Heart left ventricle (tissue), 16 donors: ENCODE results near the gene CADPS2. TPM values are rescaled to one million over a fixed set of nuclear protein-coding genes. Genes with fewer than 3 reads are reported as not detected.

Experiments
- ATAC-seq, 4 donors: fragments of 200-7000 bp; cut with Tn5 transposase; one replicate each; pipeline ENCODE4 v1.9.1; 2020 to 2022; ENCODE audit warnings: moderate library complexity in 4 of 4, mild to moderate bottlenecking in 3 of 4, moderate number of reproducible peaks in 1 of 4
- DNase-seq, 5 donors: peaks; one replicate each; pipeline ENCODE4 v3.0.0-alpha.2; 2020
- H3K27ac ChIP-seq, 12 donors: fragments of 200-600 bp; sonication (generic) in 4 of 12; one replicate each; pipeline versions ENCODE4 v1.5.0 to v1.8.0; 2016 to 2022; ENCODE audit warnings: mild to moderate bottlenecking in 2 of 12
- H3K27me3 ChIP-seq, 9 donors: fragments of 200-600 bp; sonication (generic) in 2 of 9; one replicate each; pipeline versions ENCODE4 v1.5.1 to v1.8.0; 2016 to 2022; ENCODE audit warnings: mild to moderate bottlenecking in 3 of 9
- H3K36me3 ChIP-seq, 9 donors: fragments of 200-600 bp; sonication (generic) in 2 of 9; one replicate each; pipeline versions ENCODE4 v1.5.0 to v1.8.0; 2018 to 2022; ENCODE audit warnings: mild to moderate bottlenecking in 2 of 9
- H3K4me1 ChIP-seq, 12 donors: fragments of 200-600 bp; sonication (generic) in 4 of 12; one replicate each; pipeline versions ENCODE4 v1.5.0 to v1.8.0; 2016 to 2022; ENCODE audit warnings: mild to moderate bottlenecking in 3 of 12
- H3K4me3 ChIP-seq, 12 donors: fragments of 200-600 bp; sonication (generic) in 4 of 12; one replicate each; pipeline versions ENCODE4 v1.5.0 to v1.8.0; 2017 to 2022; ENCODE audit warnings: mild to moderate bottlenecking in 9 of 12, moderate library complexity in 4 of 12
- H3K9me3 ChIP-seq, 12 donors: fragments of 200-600 bp; sonication (generic) in 4 of 12; one replicate each; pipeline versions ENCODE4 v1.5.0 to v1.8.0; 2016 to 2022; ENCODE audit warnings: mild to moderate bottlenecking in 1 of 12
- CTCF ChIP-seq, 12 donors: fragments of 200-600 bp; sonication (generic) in 4 of 12; IDR thresholded peaks; one replicate each; pipeline versions ENCODE4 v1.5.0 to v1.8.0; 2018 to 2022; ENCODE audit warnings: antibody characterized with exemption in 12 of 12, mild to moderate bottlenecking in 5 of 12
- POLR2A ChIP-seq, 2 donors: fragments of 450-650 bp; IDR thresholded peaks; one replicate each; pipeline ENCODE4 v1.6.1; 2017; ENCODE audit warnings: antibody characterized with exemption in 2 of 2, mild to moderate bottlenecking in 2 of 2, moderate library complexity in 2 of 2
- whole genome bisulfite sequencing, 4 donors: extraction: QIAGEN DNeasy Blood & Tissue Kit in 2 of 4; methylation state at CpG; one replicate each; pipeline versions ENCODE4 v1.1.5 to v1.1.7; 2013 to 2018; 5-methylcytosine and 5-hydroxymethylcytosine counted together
- intact Hi-C, 10 donors: fragments of 100-400 bp; cut with DNase I; formaldehyde crosslinking; loops; one replicate each; pipeline versions ENCODE4 v1.11.1 to v1.14.2; 2022
- polyA plus RNA-seq, 2 donors: library from polyadenylated mRNA; stranded (reverse); fragments of 200-250 nt; gene quantifications; one replicate each; pipeline ENCODE4 v1.2.3, GENCODE V29; 2013
- total RNA-seq, 9 donors: library from RNA; depleted of rRNA in 2 of 9; stranded (reverse); fragments of >200 nt in 2 of 9; fragmentation: NEBNext Ultra II Directional in 3 of 9; extraction: Animal tissue kit (Norgen Biotek cat#: 25700) in 3 of 9; gene quantifications; one replicate each; pipeline versions ENCODE4 v1.1.0 to v1.2.4, GENCODE V29; 2016 to 2023
- donor health status: ischemic (EF 13 %, LVEDD 7.1; RV severe dilation, severe dysfunction).
- donor health status: healthy with polysubstance abuse.
- donor health status: DM: no; HTN: yes; CAD: no.
- donor health status: DM: no; HTN: no; CAD: no.
- donor health status: ischemic (EF 25% LVEDD 6.9; RV normal size, moderate dysfunction).
- donor health status: ischemic (EF 25% LVEDD 5.7; RV mildly dilated, moderate dysfunction).
- donor health status: healthy.
- donor health status: DM: yes; HTN: yes; CAD: no.
- donor health status: ischemic (EF 35%, LVEDD 5.7; RV mildly dilated, moderate dysfunction).
- donor health status: nonischemic (EF 11% LVEDD 7.7; RV severe dilation, severe dysfunction).
- donor health status: DM: yes; HTN: yes; CAD: no.
- donor health status: PGD.
- donor health status: ischemic (EF 29% LVEDD 5.4; RV normal size, mild dysfunction).
- donor health status: nonischemic (EF 23%, LVEDD 6.1; RV moderate dilation, normal function).

CADPS2 gene
- total and polyA plus RNA-seq, 11 donors = 6.5 to 29.0 (median 10.3) TPM

GRCh38 chr7:122556873-122557542, 329.3 kb downstream of the CADPS2 start:
- WGBS, 4 donors = 59 to 73% (median 65%) methylated on average over 7 of the region's 7 CpGs
- no peak for ATAC-seq
- TF ChIP-seq CTCF (IDR thresholded peaks at IDR 0.05) (no peak), POLR2A (IDR thresholded peaks at IDR 0.05) (no peak)
- H3K9me3 ChIP-seq = no peaks in the 10 kb centered on the region
- no peaks in the 10 kb centered on the region for H3K27me3 ChIP-seq
- no peaks in the 10 kb centered on the region for H3K36me3 ChIP-seq
- no peaks in the 10 kb centered on the region for H3K4me1 ChIP-seq
- intact Hi-C loops = loop anchor here in 2 of 10 donors (10.0 kb wide), 1 partner anchor 598 kb away; no protein-coding TSS in a partner anchor
- H3K4me3 ChIP-seq = no peak overlapping the region
- no peak overlapping the region for H3K27ac ChIP-seq
- no peak for DNase-seq

- Histone ChIP-seq H3K36me3 (no peaks in the 10 kb centered on the region), H3K27ac (no peak overlapping the region), H3K27me3 (no peaks in the 10 kb centered on the region), H3K4me3 (no peak overlapping the region), H3K4me1 (no peaks in the 10 kb centered on the region), H3K9me3 (no peaks in the 10 kb centered on the region)
- TF ChIP-seq CTCF (IDR thresholded peaks at IDR 0.05) (no peak), POLR2A (IDR thresholded peaks at IDR 0.05) (no peak)
- intact Hi-C loops = loop anchor here in 2 of 10 donors (10.0 kb wide), 1 partner anchor 599 kb away; no protein-coding TSS in a partner anchor
- no peak for ATAC-seq
- DNase-seq = no peak
These were observed 330.0 kb downstream of the CADPS2 start for GRCh38 chr7:122556219-122556618.

GRCh38 chr7:122553761-122554160, 332.5 kb downstream of the CADPS2 start:
- Histone ChIP-seq H3K4me1 (no peaks in the 10 kb centered on the region), H3K27ac (no peak overlapping the region), H3K9me3 (no peaks in the 10 kb centered on the region), H3K4me3 (no peak overlapping the region), H3K27me3 (no peaks in the 10 kb centered on the region), H3K36me3 (no peaks in the 10 kb centered on the region)
- WGBS, 4 donors = 70 to 96% (median 77%) methylated on average over 1 of the region's 1 CpG
- DNase-seq (no peak), ATAC-seq (no peak)
- TF ChIP-seq CTCF (IDR thresholded peaks at IDR 0.05) (no peak), POLR2A (IDR thresholded peaks at IDR 0.05) (no peak)
- intact Hi-C loops = loop anchor here in 2 of 10 donors (10.0 kb wide), 1 partner anchor 601 kb away; no protein-coding TSS in a partner anchor

- no peak overlapping the region for H3K27ac ChIP-seq
- intact Hi-C loops = loop anchor here in 2 of 10 donors (10.0 kb wide), 1 partner anchor 602 kb away; no protein-coding TSS in a partner anchor
- DNase-seq (no peak), ATAC-seq (peak in 1 of 4 donors; percentile 34)
- no peak for TF ChIP-seq CTCF (IDR thresholded peaks at IDR 0.05)
- H3K4me1 ChIP-seq = peaks cover 0 to 4% (median 0%) of the 10 kb centered on the region in 12 donors
- no peaks in the 10 kb centered on the region for H3K36me3 ChIP-seq
- no peaks in the 10 kb centered on the region for H3K27me3 ChIP-seq
- H3K4me3 ChIP-seq = no peak overlapping the region
- H3K9me3 ChIP-seq = no peaks in the 10 kb centered on the region
These were observed 333.5 kb downstream of the CADPS2 start for GRCh38 chr7:122552769-122553168.
